Thyroid gland (tissue), 4 donors: ENCODE measurements around the gene FBXO40. TPM values are rescaled to one million over a fixed set of nuclear protein-coding genes. Genes with fewer than 3 reads are reported as not detected.

ENCODE experiments used
- DNase-seq, 2 donors: peaks; one replicate each; pipeline ENCODE4 v3.0.0-alpha.2; 2019
- H3K27ac ChIP-seq, 3 donors: fragments of 200-600 bp; sonication (generic); 1 replicate in 2 of 3; 2 replicates in 1 of 3; pipeline ENCODE4 v1.5.1; 2016 to 2019; ENCODE audit warnings: mild to moderate bottlenecking in 1 of 3, moderate library complexity in 1 of 3
- H3K27me3 ChIP-seq: fragments of 200-600 bp; sonication (generic); one replicate; pipeline ENCODE4 v1.5.1; 2019
- H3K36me3 ChIP-seq, 2 donors: fragments of 200-600 bp; sonication (generic); one replicate each; pipeline ENCODE4 v1.5.1; 2016 to 2019
- H3K4me1 ChIP-seq, 2 donors: fragments of 200-600 bp; sonication (generic); one replicate each; pipeline ENCODE4 v1.5.1; 2017 to 2019
- H3K4me3 ChIP-seq, 3 donors: fragments of 200-600 bp; sonication (generic); replicated peaks in 1 of 3; 1 replicate in 2 of 3; 2 replicates in 1 of 3; pipeline ENCODE4 v1.5.1; 2016; ENCODE audit warnings: mild to moderate bottlenecking in 1 of 3
- H3K9me3 ChIP-seq: fragments of 200-600 bp; sonication (generic); one replicate; pipeline ENCODE4 v1.5.1; 2017
- CTCF ChIP-seq, 6 experiments: fragments of 200-600 bp in 3 of 6; fragments of 450-650 bp in 3 of 6; sonication (generic) in 3 of 6; IDR thresholded peaks; one replicate each; pipeline ENCODE4 v1.5.1; 2016 to 2019; ENCODE audit warnings: antibody characterized with exemption in 6 of 6, mild to moderate bottlenecking in 2 of 6, inconsistent platforms in 1 of 6, moderate library complexity in 1 of 6
- POLR2A ChIP-seq, 2 donors: fragments of 450-650 bp; IDR thresholded peaks; one replicate each; pipeline ENCODE4 v1.6.1; 2017; ENCODE audit warnings: antibody characterized with exemption in 2 of 2, mild to moderate bottlenecking in 2 of 2, moderate library complexity in 1 of 2
- WGBS, 2 donors: methylation state at CpG; one replicate each; pipeline ENCODE4 v1.1.5; 2017; 5-methylcytosine and 5-hydroxymethylcytosine counted together
- intact Hi-C: fragments of 100-400 bp; cut with DNase I; formaldehyde crosslinking; loops from one replicate; pipeline ENCODE4 v1.15.1; 2023
- total RNA-seq, 4 donors: library from RNA; depleted of rRNA; stranded (reverse); fragments of >200 nt; gene quantifications; one replicate each; pipeline ENCODE4 v1.2.3, GENCODE V29; 2016

Gene FBXO40
- not detected for total RNA-seq

- H3K36me3 ChIP-seq: no peaks in the 10 kb centered on the region
- H3K4me3 ChIP-seq: no peak within 1 kb of the TSS
- WGBS, 2 donors: 46 to 50% methylated on average over 11 of the region's 11 CpGs
- H3K4me1 ChIP-seq: no peaks in the 10 kb centered on the region
- intact Hi-C loops: no loop called here
- TF ChIP-seq POLR2A (IDR thresholded peaks at IDR 0.05) (no peak), CTCF (IDR thresholded peaks at IDR 0.05) (no peak)
- H3K9me3 ChIP-seq: no peaks in the 10 kb centered on the region
- peak in 1 of 2 donors; percentile 2 for DNase-seq
- H3K27ac ChIP-seq: no peak within 1 kb of the TSS
- no peaks in the 10 kb centered on the region for H3K27me3 ChIP-seq
Observed at GRCh38 chr3:121592856-121593702, at the start of gene FBXO40. Gene FBXO40 (plus strand): TSS chr3:121593379. CDS start chr3:121620576, 27,197 bp downstream.

GRCh38 chr3:121545049-121545573 lies 48.1 kb upstream of the FBXO40 start:
- intact Hi-C loops: no loop called here
- H3K27me3 ChIP-seq: no peaks in the 10 kb centered on the region
- H3K4me1 ChIP-seq: peaks cover 5 to 6% of the 10 kb centered on the region in 2 donors
- H3K9me3 ChIP-seq: no peaks in the 10 kb centered on the region
- H3K4me3 ChIP-seq: peak overlapping the region in 1 of 3 donors; percentile 39
- H3K36me3 ChIP-seq: no peaks in the 10 kb centered on the region
- WGBS, 2 donors: 5% methylated on average over 18 of the region's 18 CpGs
- no peak for DNase-seq
- H3K27ac ChIP-seq: no peak overlapping the region
- TF ChIP-seq POLR2A (IDR thresholded peaks at IDR 0.05) (no peak), CTCF (IDR thresholded peaks at IDR 0.05) (no peak)

- H3K27me3 ChIP-seq: no peaks in the 10 kb centered on the region
- H3K4me1 ChIP-seq: peaks cover 5 to 6% of the 10 kb centered on the region in 2 donors
- 0 to 1% methylated on average over 10 to 19 of the region's 42 CpGs for WGBS, 2 donors
- no peaks in the 10 kb centered on the region for H3K9me3 ChIP-seq
- peak within 1 kb of the TSS; percentile 14 to 48 (median 39) for H3K4me3 ChIP-seq
- TF ChIP-seq CTCF (IDR thresholded peaks at IDR 0.05) (no peak), POLR2A (IDR thresholded peaks at IDR 0.05) (no peak)
- H3K36me3 ChIP-seq: no peaks in the 10 kb centered on the region
- DNase-seq: peak; percentile 85 to 89
- intact Hi-C loops: no loop called here
- H3K27ac ChIP-seq: peak within 1 kb of the TSS in 2 of 3 donors; percentile 18 to 48
Observed at GRCh38 chr3:121545574-121546455, 47.4 kb upstream of the FBXO40 start, which contains the start of gene POLQ. Gene POLQ (minus strand): TSS chr3:121545988. CDS start chr3:121545877, 111 bp downstream.

- H3K4me1 ChIP-seq: no peaks in the 10 kb centered on the region
- no peaks in the 10 kb centered on the region for H3K9me3 ChIP-seq
- intact Hi-C loops: no loop called here
- DNase-seq: no peak
- no peak for TF ChIP-seq POLR2A (IDR thresholded peaks at IDR 0.05)
- no peak for TF ChIP-seq CTCF (IDR thresholded peaks at IDR 0.05)
- H3K27me3 ChIP-seq: no peaks in the 10 kb centered on the region
- no peak overlapping the region for H3K27ac ChIP-seq
- WGBS, 2 donors: 64 to 70% methylated on average over 4 of the region's 4 CpGs
- no peaks in the 10 kb centered on the region for H3K36me3 ChIP-seq
- no peak overlapping the region for H3K4me3 ChIP-seq
Observed at GRCh38 chr3:121552379-121552778, 40.8 kb upstream of the FBXO40 start.
